ENCODE data around the gene ZFYVE16.

The ZFYVE16 gene

GRCh38 chr5:80495891-80496290, 88.0 kb downstream of the ZFYVE16 start:
- FAIRE-seq (no peak), DNase-seq (ENCODE audit: insufficient read length) (no peak)
- no peak for TF ChIP-seq POLR2AphosphoS5 (IDR thresholded peaks at IDR 0.05; ENCODE audit: low read depth, low read length)
- TF ChIP-seq TAF1 (IDR thresholded peaks at IDR 0.05; ENCODE audit: borderline replicate concordance, low read depth, low read length) = no peak

- FAIRE-seq (no peak), DNase-seq (ENCODE audit: insufficient read length) (no peak)
- TF ChIP-seq POLR2AphosphoS5 (IDR thresholded peaks at IDR 0.05; ENCODE audit: low read depth, low read length) (no peak), POLR2A (IDR thresholded peaks at IDR 0.05; ENCODE audit: low read depth, low read length) (no peak), TAF1 (IDR thresholded peaks at IDR 0.05; ENCODE audit: borderline replicate concordance, low read depth, low read length) (no peak)
These were observed 94.9 kb downstream of the ZFYVE16 start for GRCh38 chr5:80502800-80503199.

GRCh38 chr5:80503641-80504040, 95.8 kb downstream of the ZFYVE16 start:
- TF ChIP-seq POLR2A (IDR thresholded peaks at IDR 0.05; ENCODE audit: low read depth, low read length) = no peak
- FAIRE-seq = peak; percentile 63
- no peak for DNase-seq (ENCODE audit: insufficient read length)

GRCh38 chr5:80504833-80505232, 97.0 kb downstream of the ZFYVE16 start:
- no peak for FAIRE-seq
- no peak for TF ChIP-seq TAF1 (IDR thresholded peaks at IDR 0.05; ENCODE audit: borderline replicate concordance, low read depth, low read length)
- no peak for TF ChIP-seq POLR2A (IDR thresholded peaks at IDR 0.05; ENCODE audit: low read depth, low read length)
- TF ChIP-seq POLR2AphosphoS5 (IDR thresholded peaks at IDR 0.05; ENCODE audit: low read depth, low read length) = no peak
- DNase-seq (ENCODE audit: insufficient read length) = no peak

- FAIRE-seq = no peak
- TF ChIP-seq POLR2A (IDR thresholded peaks at IDR 0.05; ENCODE audit: low read depth, low read length) = no peak
- no peak for TF ChIP-seq POLR2AphosphoS5 (IDR thresholded peaks at IDR 0.05; ENCODE audit: low read depth, low read length)
- DNase-seq (ENCODE audit: insufficient read length) = no peak
These were observed 99.8 kb downstream of the ZFYVE16 start for GRCh38 chr5:80507663-80508062.

GRCh38 chr5:80508844-80509243, 101.0 kb downstream of the ZFYVE16 start:
- FAIRE-seq = no peak
- no peak for DNase-seq (ENCODE audit: insufficient read length)
- no peak for TF ChIP-seq POLR2AphosphoS5 (IDR thresholded peaks at IDR 0.05; ENCODE audit: low read depth, low read length)
- TF ChIP-seq POLR2A (IDR thresholded peaks at IDR 0.05; ENCODE audit: low read depth, low read length) = no peak
- no peak for TF ChIP-seq TAF1 (IDR thresholded peaks at IDR 0.05; ENCODE audit: borderline replicate concordance, low read depth, low read length)

GRCh38 chr5:80509362-80509761, 101.5 kb downstream of the ZFYVE16 start:
- FAIRE-seq (no peak), DNase-seq (ENCODE audit: insufficient read length) (no peak)
- no peak for TF ChIP-seq POLR2AphosphoS5 (IDR thresholded peaks at IDR 0.05; ENCODE audit: low read depth, low read length)
- no peak for TF ChIP-seq POLR2A (IDR thresholded peaks at IDR 0.05; ENCODE audit: low read depth, low read length)
- no peak for TF ChIP-seq TAF1 (IDR thresholded peaks at IDR 0.05; ENCODE audit: borderline replicate concordance, low read depth, low read length)

GRCh38 chr5:80516826-80517225, 109.0 kb downstream of the ZFYVE16 start:
- no peak for TF ChIP-seq POLR2AphosphoS5 (IDR thresholded peaks at IDR 0.05; ENCODE audit: low read depth, low read length)
- TF ChIP-seq TAF1 (IDR thresholded peaks at IDR 0.05; ENCODE audit: borderline replicate concordance, low read depth, low read length) = no peak
- TF ChIP-seq POLR2A (IDR thresholded peaks at IDR 0.05; ENCODE audit: low read depth, low read length) = no peak
- FAIRE-seq (no peak), DNase-seq (ENCODE audit: insufficient read length) (no peak)
